Measurements from ENCODE around the gene SOX6.

Gene SOX6

DNA sequence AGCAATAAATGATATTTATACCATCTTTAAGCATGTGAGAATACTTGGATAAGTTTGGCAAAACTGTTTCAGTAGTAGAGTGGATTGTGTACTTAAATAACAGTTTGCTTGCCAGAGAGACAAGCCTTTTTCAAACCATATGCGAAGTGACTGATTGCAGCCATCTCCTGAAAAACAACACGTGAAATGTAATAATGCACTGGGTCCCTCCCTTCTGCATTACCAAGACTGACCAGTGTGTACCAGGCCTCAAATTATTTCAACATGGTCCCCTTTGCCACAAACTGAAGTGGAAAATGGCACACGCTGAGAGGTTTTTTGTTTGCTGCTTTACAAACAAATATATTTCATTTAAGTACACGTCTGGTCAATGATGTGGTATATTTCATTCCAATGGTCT lies 337.4 kb downstream of the SOX6 start:
- Histone ChIP-seq H3K36me3 (ENCODE audit: control insufficient read depth, insufficient read depth, low read length) (no peaks in the 10 kb centered on the region), H3K4me1 (ENCODE audit: control insufficient read depth, insufficient read depth, low read length) (peaks cover 8% of the 10 kb centered on the region; the same call in 1 of the 2 replicates), H3K27ac (ENCODE audit: low read depth, low read length) (no peak overlapping the region), H3K4me3 (ENCODE audit: low read depth, low read length) (no peak overlapping the region), H3K9ac (ENCODE audit: low read length) (no peak overlapping the region), H3K27me3 (ENCODE audit: control insufficient read depth, insufficient read depth, low read length) (no peaks in the 10 kb centered on the region), H3K9me3 (ENCODE audit: control insufficient read depth, insufficient read depth, low read depth, low read length) (no peaks in the 10 kb centered on the region)

DNA sequence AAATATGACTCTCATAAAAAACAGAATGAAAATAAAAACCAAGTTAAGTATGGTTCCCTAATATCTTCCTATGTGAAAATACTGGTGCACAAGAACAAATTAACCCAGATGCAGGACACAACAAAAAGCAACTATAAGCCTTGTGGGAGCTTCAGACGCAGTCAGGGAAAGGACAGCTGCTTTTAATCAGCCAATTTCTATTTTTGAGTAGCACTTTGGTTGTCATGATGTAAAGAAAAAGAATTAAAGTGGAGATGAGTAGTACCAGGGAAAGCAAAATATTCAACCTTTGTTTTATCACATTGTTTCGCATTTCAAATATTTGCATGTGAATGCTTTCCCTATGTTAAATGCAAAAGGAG lies 339.9 kb downstream of the SOX6 start:
- Histone ChIP-seq H3K4me3 (ENCODE audit: low read depth, low read length) (no peak overlapping the region), H3K27me3 (ENCODE audit: control insufficient read depth, insufficient read depth, low read length) (no peaks in the 10 kb centered on the region), H3K9ac (ENCODE audit: low read length) (no peak overlapping the region), H3K27ac (ENCODE audit: low read depth, low read length) (no peak overlapping the region), H3K9me3 (ENCODE audit: control insufficient read depth, insufficient read depth, low read depth, low read length) (no peaks in the 10 kb centered on the region), H3K4me1 (ENCODE audit: control insufficient read depth, insufficient read depth, low read length) (peaks cover 8% of the 10 kb centered on the region; the same call in 1 of the 2 replicates), H3K36me3 (ENCODE audit: control insufficient read depth, insufficient read depth, low read length) (no peaks in the 10 kb centered on the region)

DNA sequence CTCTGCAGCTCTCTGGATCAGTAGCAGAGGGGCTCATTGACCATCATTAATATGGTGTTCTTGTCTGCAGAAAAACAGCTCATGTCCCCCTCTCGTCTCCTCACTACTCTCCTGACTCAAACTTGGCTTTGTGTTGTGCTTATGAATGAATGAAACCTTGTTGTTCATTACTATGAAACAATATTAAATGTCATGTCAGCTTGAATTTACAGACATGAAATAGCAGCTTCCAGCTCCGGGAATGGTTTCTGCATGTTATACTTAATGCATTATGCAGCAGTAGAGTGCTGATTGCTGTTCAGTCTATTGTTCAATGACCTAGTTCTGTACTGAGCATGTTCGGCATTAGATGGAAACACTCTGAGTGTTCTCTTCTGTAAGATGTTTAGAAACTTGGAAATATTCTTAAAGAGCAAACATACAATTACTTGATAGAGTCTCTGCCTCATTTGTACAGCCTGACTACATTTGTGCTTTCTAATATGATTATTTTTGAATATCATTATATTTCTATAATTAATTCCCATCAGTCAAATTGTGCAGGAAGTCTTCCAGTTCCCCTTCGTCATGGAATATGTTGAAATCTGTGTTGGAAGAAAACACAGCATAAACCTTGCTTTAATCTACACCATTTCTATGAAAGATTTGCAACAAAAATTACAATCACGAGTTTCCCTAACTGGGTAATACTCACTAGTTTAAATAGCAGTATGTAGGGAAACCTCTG lies 340.4 kb downstream of the SOX6 start:
- Histone ChIP-seq H3K9me3 (ENCODE audit: control insufficient read depth, insufficient read depth, low read depth, low read length) (no peaks in the 10 kb centered on the region), H3K36me3 (ENCODE audit: control insufficient read depth, insufficient read depth, low read length) (no peaks in the 10 kb centered on the region), H3K27ac (ENCODE audit: low read depth, low read length) (no peak overlapping the region), H3K4me1 (ENCODE audit: control insufficient read depth, insufficient read depth, low read length) (peaks cover 8% of the 10 kb centered on the region; the same call in 1 of the 2 replicates), H3K27me3 (ENCODE audit: control insufficient read depth, insufficient read depth, low read length) (no peaks in the 10 kb centered on the region), H3K9ac (ENCODE audit: low read length) (no peak overlapping the region), H3K4me3 (ENCODE audit: low read depth, low read length) (no peak overlapping the region)

DNA sequence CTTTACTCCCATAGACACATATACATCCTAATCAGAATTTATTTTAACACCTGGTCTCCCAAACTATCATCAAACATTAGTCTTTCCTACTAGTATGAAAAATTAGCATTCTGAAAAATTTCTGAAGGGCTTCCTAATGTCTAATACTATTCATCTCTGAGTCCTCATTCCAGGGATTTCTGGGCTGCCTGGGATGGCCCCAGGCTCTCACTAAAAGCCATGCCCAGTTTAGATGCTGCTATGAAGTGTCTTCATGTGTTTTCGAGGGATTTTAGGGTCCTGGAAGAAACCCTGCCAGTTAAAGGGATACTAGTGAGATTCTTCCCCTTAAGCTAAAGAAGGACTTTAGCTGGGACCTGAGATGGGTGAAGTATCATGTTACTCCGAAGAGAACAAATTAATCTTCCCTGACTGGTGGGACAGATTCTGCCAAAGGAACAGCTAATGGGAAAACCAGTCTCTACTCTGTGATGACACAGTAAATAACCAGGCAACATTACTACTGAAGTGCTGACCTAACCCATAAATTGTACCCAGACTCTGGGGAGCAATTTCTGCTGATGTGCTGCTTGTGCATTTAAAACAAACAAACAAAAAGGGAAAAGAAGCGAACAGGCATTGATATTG lies 342.6 kb downstream of the SOX6 start:
- Histone ChIP-seq H3K9ac (ENCODE audit: low read length) (no peak overlapping the region), H3K36me3 (ENCODE audit: control insufficient read depth, insufficient read depth, low read length) (no peaks in the 10 kb centered on the region), H3K27me3 (ENCODE audit: control insufficient read depth, insufficient read depth, low read length) (no peaks in the 10 kb centered on the region), H3K4me3 (ENCODE audit: low read depth, low read length) (no peak overlapping the region), H3K27ac (ENCODE audit: low read depth, low read length) (no peak overlapping the region), H3K9me3 (ENCODE audit: control insufficient read depth, insufficient read depth, low read depth, low read length) (no peaks in the 10 kb centered on the region), H3K4me1 (ENCODE audit: control insufficient read depth, insufficient read depth, low read length) (peaks cover 5% of the 10 kb centered on the region; the same call in 1 of the 2 replicates)

DNA sequence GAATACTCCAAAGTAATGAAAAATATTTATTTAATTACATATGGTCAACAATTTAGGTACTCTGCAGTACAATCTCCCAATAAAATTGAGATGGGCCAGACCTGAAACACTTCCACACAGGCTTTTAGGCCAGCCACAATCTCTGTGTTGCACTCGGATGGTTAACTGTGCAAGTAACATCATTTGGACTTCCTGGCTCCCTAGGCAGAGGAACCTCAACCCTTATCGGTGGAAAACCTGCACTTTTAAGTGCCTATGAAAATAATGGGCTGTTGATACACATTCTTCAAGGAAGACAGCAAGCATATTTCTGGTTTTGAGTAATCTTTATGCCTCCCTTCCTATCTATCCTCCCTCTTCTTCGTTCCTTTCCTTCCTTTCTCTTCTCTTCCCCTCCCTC lies 343.1 kb downstream of the SOX6 start:
- no peaks in the 10 kb centered on the region for H3K36me3 ChIP-seq (ENCODE audit: control insufficient read depth, insufficient read depth, low read length)
- no peaks in the 10 kb centered on the region for H3K9me3 ChIP-seq (ENCODE audit: control insufficient read depth, insufficient read depth, low read depth, low read length)
- H3K27ac ChIP-seq (ENCODE audit: low read depth, low read length), result no peak overlapping the region
- H3K9ac ChIP-seq (ENCODE audit: low read length), result no peak overlapping the region
- H3K27me3 ChIP-seq (ENCODE audit: control insufficient read depth, insufficient read depth, low read length), result no peaks in the 10 kb centered on the region
- no peak overlapping the region for H3K4me3 ChIP-seq (ENCODE audit: low read depth, low read length)
- peaks cover 5% of the 10 kb centered on the region; the same call in 1 of the 2 replicates for H3K4me1 ChIP-seq (ENCODE audit: control insufficient read depth, insufficient read depth, low read length)

DNA sequence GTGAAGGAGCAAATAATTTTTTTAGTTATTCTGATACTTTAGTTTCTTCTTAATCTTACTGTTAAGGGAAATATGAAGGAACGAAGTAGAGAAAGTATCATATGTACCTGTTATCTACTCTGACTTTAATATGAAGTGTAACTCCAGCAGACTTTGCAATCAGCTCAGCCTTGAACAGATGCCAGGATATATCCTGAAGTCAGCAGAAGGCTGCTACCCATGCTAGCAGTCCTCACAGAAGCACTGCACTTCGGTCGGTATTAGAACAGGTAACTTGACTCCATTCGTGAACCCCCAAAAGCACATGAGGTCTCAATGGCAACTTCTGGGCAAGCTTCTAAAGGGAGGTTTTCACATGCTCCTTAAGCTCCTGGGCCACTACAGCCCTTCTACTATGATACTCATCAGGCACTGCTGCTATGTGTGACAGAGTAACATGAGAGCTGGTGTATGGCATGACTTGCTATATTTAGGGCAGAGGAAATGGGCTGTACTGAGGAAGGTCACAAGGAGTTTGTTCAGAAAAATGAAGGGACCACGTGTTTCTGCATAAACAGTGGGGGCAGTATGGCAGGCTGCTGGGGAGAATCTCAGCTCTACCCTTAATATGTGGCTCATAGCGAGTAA lies 344.1 kb downstream of the SOX6 start:
- no peak overlapping the region for H3K4me3 ChIP-seq (ENCODE audit: low read depth, low read length)
- H3K27ac ChIP-seq (ENCODE audit: low read depth, low read length), result no peak overlapping the region
- no peaks in the 10 kb centered on the region for H3K9me3 ChIP-seq (ENCODE audit: control insufficient read depth, insufficient read depth, low read depth, low read length)
- peaks cover 5% of the 10 kb centered on the region; the same call in 1 of the 2 replicates for H3K4me1 ChIP-seq (ENCODE audit: control insufficient read depth, insufficient read depth, low read length)
- H3K36me3 ChIP-seq (ENCODE audit: control insufficient read depth, insufficient read depth, low read length), result no peaks in the 10 kb centered on the region
- no peak overlapping the region for H3K9ac ChIP-seq (ENCODE audit: low read length)
- H3K27me3 ChIP-seq (ENCODE audit: control insufficient read depth, insufficient read depth, low read length), result no peaks in the 10 kb centered on the region

DNA sequence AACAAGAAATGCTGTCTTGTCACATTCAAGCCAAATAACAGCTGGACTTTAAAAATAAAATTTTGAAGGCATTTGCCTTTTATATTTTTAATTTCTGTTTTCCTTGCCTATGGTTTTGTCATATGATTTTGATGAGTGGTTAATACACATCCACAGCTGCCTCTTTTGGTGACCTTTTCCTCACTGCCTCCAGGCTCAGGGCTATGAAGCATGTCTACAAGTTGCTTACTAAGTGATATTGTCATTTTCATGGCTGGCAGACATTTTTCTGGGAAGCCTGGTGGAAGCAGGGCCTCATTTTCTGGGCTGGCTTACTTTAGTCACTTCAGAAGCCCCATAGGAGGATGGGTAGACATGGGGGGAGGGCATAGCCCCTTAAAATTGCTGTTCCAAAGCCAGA lies 344.9 kb downstream of the SOX6 start:
- no peaks in the 10 kb centered on the region for H3K27me3 ChIP-seq (ENCODE audit: control insufficient read depth, insufficient read depth, low read length)
- no peaks in the 10 kb centered on the region for H3K9me3 ChIP-seq (ENCODE audit: control insufficient read depth, insufficient read depth, low read depth, low read length)
- H3K4me3 ChIP-seq (ENCODE audit: low read depth, low read length), result no peak overlapping the region
- peaks cover 2% of the 10 kb centered on the region; the same call in 1 of the 2 replicates for H3K4me1 ChIP-seq (ENCODE audit: control insufficient read depth, insufficient read depth, low read length)
- H3K27ac ChIP-seq (ENCODE audit: low read depth, low read length), result no peak overlapping the region
- no peak overlapping the region for H3K9ac ChIP-seq (ENCODE audit: low read length)
- no peaks in the 10 kb centered on the region for H3K36me3 ChIP-seq (ENCODE audit: control insufficient read depth, insufficient read depth, low read length)

DNA sequence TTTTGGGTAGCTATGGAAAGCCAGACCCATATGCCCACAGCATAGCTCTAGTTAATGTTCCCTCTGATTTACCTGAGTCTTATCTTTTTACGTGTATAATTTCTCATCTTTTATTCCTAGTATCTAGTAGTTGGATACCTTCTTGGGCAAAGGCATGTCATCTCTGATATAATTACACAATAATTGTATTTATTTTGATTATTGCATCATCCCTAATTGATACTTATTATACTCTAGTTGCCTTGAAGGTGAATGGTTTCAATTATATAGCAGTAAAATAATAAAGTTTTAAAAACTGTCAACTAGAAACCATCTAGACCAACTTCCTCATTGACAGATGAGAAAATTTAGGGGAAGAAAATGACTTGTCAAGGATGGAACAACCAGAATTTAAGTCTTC lies 347.3 kb downstream of the SOX6 start:
- no peak overlapping the region for H3K27ac ChIP-seq (ENCODE audit: low read depth, low read length)
- no peak overlapping the region for H3K4me3 ChIP-seq (ENCODE audit: low read depth, low read length)
- H3K4me1 ChIP-seq (ENCODE audit: control insufficient read depth, insufficient read depth, low read length), result no peaks in the 10 kb centered on the region
- H3K9me3 ChIP-seq (ENCODE audit: control insufficient read depth, insufficient read depth, low read depth, low read length), result no peaks in the 10 kb centered on the region
- H3K36me3 ChIP-seq (ENCODE audit: control insufficient read depth, insufficient read depth, low read length), result no peaks in the 10 kb centered on the region
- H3K9ac ChIP-seq (ENCODE audit: low read length), result no peak overlapping the region
- H3K27me3 ChIP-seq (ENCODE audit: control insufficient read depth, insufficient read depth, low read length), result no peaks in the 10 kb centered on the region

DNA sequence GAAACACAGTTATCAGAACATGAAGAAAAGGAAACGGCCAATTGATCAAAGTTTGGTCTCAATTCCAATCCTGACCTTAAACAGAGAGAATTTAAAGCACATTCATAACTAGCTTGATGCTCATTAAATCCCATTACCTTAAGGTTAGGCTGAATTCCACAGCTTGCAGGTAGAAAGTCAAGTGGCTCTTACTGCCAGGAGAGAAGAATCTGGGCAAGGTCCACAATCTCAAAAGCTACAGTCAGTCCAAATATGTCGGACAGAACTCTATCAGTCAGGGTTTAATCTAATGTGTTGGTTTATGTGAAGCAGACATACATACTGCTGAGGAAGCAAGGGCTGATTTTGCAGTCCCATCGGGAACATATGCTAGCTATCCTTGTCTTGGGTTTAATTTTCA lies 348.8 kb downstream of the SOX6 start:
- Histone ChIP-seq H3K27me3 (ENCODE audit: control insufficient read depth, insufficient read depth, low read length) (no peaks in the 10 kb centered on the region; the same call in 1 of the 2 replicates), H3K4me3 (ENCODE audit: low read depth, low read length) (no peak overlapping the region), H3K9ac (ENCODE audit: low read length) (no peak overlapping the region), H3K4me1 (ENCODE audit: control insufficient read depth, insufficient read depth, low read length) (no peaks in the 10 kb centered on the region), H3K9me3 (ENCODE audit: control insufficient read depth, insufficient read depth, low read depth, low read length) (no peaks in the 10 kb centered on the region), H3K27ac (ENCODE audit: low read depth, low read length) (no peak overlapping the region), H3K36me3 (ENCODE audit: control insufficient read depth, insufficient read depth, low read length) (no peaks in the 10 kb centered on the region)

DNA sequence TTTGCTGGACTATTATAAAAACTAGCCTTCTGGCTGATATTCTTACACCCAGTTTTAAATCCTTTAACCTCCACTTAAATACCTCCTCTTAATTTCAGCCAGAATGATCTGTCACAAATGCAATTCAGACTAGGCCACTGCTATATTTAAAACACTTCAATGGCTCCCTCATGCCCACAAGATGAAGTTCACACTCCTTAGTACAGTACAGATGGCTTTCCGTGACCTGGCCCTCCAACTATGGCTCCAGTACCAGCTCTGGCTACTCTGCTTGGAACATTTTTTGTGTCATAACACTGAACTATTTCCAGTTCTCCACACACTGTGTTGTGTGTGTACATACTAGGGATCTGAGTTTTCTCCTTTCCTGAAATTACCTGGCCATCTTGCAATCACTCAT lies 353.4 kb downstream of the SOX6 start:
- H3K36me3 ChIP-seq (ENCODE audit: control insufficient read depth, insufficient read depth, low read length), result no peaks in the 10 kb centered on the region
- peaks cover 3% of the 10 kb centered on the region; the same call in 1 of the 2 replicates for H3K27me3 ChIP-seq (ENCODE audit: control insufficient read depth, insufficient read depth, low read length)
- no peak overlapping the region for H3K4me3 ChIP-seq (ENCODE audit: low read depth, low read length)
- H3K27ac ChIP-seq (ENCODE audit: low read depth, low read length), result no peak overlapping the region
- H3K9me3 ChIP-seq (ENCODE audit: control insufficient read depth, insufficient read depth, low read depth, low read length), result no peaks in the 10 kb centered on the region
- no peaks in the 10 kb centered on the region for H3K4me1 ChIP-seq (ENCODE audit: control insufficient read depth, insufficient read depth, low read length)
- H3K9ac ChIP-seq (ENCODE audit: low read length), result no peak overlapping the region

DNA sequence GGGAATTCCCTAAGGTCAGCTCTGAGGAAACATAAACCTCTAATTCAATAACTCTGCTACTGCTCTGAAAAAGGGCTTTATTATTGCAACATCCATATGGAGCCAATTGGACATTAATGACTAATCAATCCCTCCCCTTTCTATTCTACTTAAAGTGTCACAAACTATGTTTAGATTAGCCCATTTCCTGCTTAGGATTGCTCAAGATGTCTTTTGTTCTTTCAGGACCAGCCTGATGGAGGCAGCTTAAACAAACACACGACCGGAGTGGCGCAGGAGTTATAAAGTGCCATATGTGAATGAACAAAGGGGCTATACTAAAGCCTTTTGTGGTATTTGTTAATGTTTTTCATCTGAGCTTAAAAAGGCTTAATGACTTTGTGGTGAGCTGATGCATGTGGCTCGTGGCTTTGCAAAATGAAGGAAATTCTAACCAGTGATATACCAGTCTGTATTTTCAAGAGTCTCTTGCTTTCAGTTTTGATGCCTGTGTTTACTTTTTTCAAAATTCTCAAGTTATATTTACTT lies 354.4 kb downstream of the SOX6 start:
- Histone ChIP-seq H3K4me3 (ENCODE audit: low read depth, low read length) (no peak overlapping the region), H3K27ac (ENCODE audit: low read depth, low read length) (no peak overlapping the region), H3K36me3 (ENCODE audit: control insufficient read depth, insufficient read depth, low read length) (no peaks in the 10 kb centered on the region), H3K9me3 (ENCODE audit: control insufficient read depth, insufficient read depth, low read depth, low read length) (no peaks in the 10 kb centered on the region), H3K4me1 (ENCODE audit: control insufficient read depth, insufficient read depth, low read length) (no peaks in the 10 kb centered on the region), H3K27me3 (ENCODE audit: control insufficient read depth, insufficient read depth, low read length) (peaks cover 6% of the 10 kb centered on the region; the same call in 1 of the 2 replicates), H3K9ac (ENCODE audit: low read length) (no peak overlapping the region)

All from HUES6 (cell line).